ENCODE results near the gene CD151.

Gene CD151

GRCh38 chr11:830295-831117 is 2.2 kb upstream of the CD151 start:
- 1% methylated on average over 63 of the region's 78 CpGs for WGBS (ENCODE audit: insufficient coverage)
- POLR2A ChIA-PET = interaction anchor here (0.9 to 4.1 kb wide), 4 partner anchors 8 to 14 kb away, joined by 3 to 19 read pairs (median 6); partner anchors contain the start of genes PNPLA2, POLR2L and TSPAN4
- DNase-seq = peak; percentile 43 to 71 (median 67)
- no peaks in the 10 kb centered on the region for H3K9me3 ChIP-seq (ENCODE audit: control extremely low read depth in 1 of 5, control insufficient read depth in 4 of 5, insufficient read depth in 2 of 5, low read depth in 1 of 5, low read length in 4 of 5)
- H3K27ac ChIP-seq (ENCODE audit: insufficient read depth in 1 of 2, low read depth in 1 of 2, low read length in 2 of 2, poor library complexity in 1 of 2, severe bottlenecking in 2 of 2) = no peak overlapping the region
- peak overlapping the region; percentile 5 to 62 (median 32) for H3K4me3 ChIP-seq (ENCODE audit: control insufficient read depth in 1 of 7, extremely low read depth in 1 of 7, insufficient read depth in 4 of 7, low read depth in 2 of 7, low read length in 6 of 7)
- peaks cover 0 to 58% (median 22%) of the 10 kb centered on the region in 5 experiments for H3K27me3 ChIP-seq (replicated peaks in 2 of 5; ENCODE audit: control insufficient read depth in 4 of 5, insufficient read depth in 5 of 5, low read length in 4 of 5)
- peaks cover 0 to 88% (median 81%) of the 10 kb centered on the region in 4 experiments for H3K4me1 ChIP-seq (ENCODE audit: control extremely low read depth in 1 of 4, control insufficient read depth in 4 of 4, insufficient read depth in 4 of 4, low read length in 3 of 4)
- CTCF ChIA-PET = interaction anchor here (1.0 to 1.9 kb wide), 6 partner anchors 8 to 19 kb away, joined by 4 to 10 read pairs (median 6); partner anchors contain the start of gene PNPLA2
- peaks cover 0 to 2% (median under 1%) of the 10 kb centered on the region in 4 experiments for H3K36me3 ChIP-seq (ENCODE audit: control insufficient read depth in 4 of 4, insufficient read depth in 4 of 4, low read length in 3 of 4)

- H3K9me3 ChIP-seq (ENCODE audit: control extremely low read depth in 1 of 5, control insufficient read depth in 4 of 5, insufficient read depth in 2 of 5, low read depth in 1 of 5, low read length in 4 of 5) = no peaks in the 10 kb centered on the region
- H3K36me3 ChIP-seq (ENCODE audit: control insufficient read depth in 4 of 4, insufficient read depth in 4 of 4, low read length in 3 of 4) = peaks cover 0 to 2% (median 0%) of the 10 kb centered on the region in 4 experiments
- 80% methylated on average over 26 of the region's 31 CpGs for WGBS (ENCODE audit: insufficient coverage)
- no peak for DNase-seq
- peaks cover 0 to 82% (median 73%) of the 10 kb centered on the region in 4 experiments for H3K4me1 ChIP-seq (ENCODE audit: control extremely low read depth in 1 of 4, control insufficient read depth in 4 of 4, insufficient read depth in 4 of 4, low read length in 3 of 4)
- ChIA-PET POLR2A (interaction anchor here (0.6 to 4.1 kb wide), 5 partner anchors 9 to 25 kb away, joined by 3 to 19 read pairs (median 3); partner anchors contain the start of genes PNPLA2, POLR2L and TSPAN4), CTCF (interaction anchor here (1.0 to 1.9 kb wide), 6 partner anchors 9 to 20 kb away, joined by 4 to 10 read pairs (median 6); partner anchors contain the start of gene PNPLA2)
- peak overlapping the region in 1 of 7 experiments; percentile 55 for H3K4me3 ChIP-seq (ENCODE audit: control insufficient read depth in 1 of 7, extremely low read depth in 1 of 7, insufficient read depth in 4 of 7, low read depth in 2 of 7, low read length in 6 of 7)
- no peak overlapping the region for H3K27ac ChIP-seq (ENCODE audit: insufficient read depth in 1 of 2, low read depth in 1 of 2, low read length in 2 of 2, poor library complexity in 1 of 2, severe bottlenecking in 2 of 2)
- peaks cover 0 to 56% (median 22%) of the 10 kb centered on the region in 5 experiments for H3K27me3 ChIP-seq (replicated peaks in 2 of 5; ENCODE audit: control insufficient read depth in 4 of 5, insufficient read depth in 5 of 5, low read length in 4 of 5)
These were observed 1.5 kb upstream of the CD151 start for GRCh38 chr11:831118-831864.

- CTCF ChIA-PET = interaction anchor here (0.9 to 1.9 kb wide), 6 partner anchors 9 to 21 kb away, joined by 3 to 10 read pairs (median 6); no protein-coding TSS in a partner anchor
- H3K4me1 ChIP-seq (ENCODE audit: control extremely low read depth in 1 of 4, control insufficient read depth in 4 of 4, insufficient read depth in 4 of 4, low read length in 3 of 4) = peaks cover 0 to 77% (median 67%) of the 10 kb centered on the region in 4 experiments
- H3K27me3 ChIP-seq (replicated peaks in 2 of 5; ENCODE audit: control insufficient read depth in 4 of 5, insufficient read depth in 5 of 5, low read length in 4 of 5) = peaks cover 0 to 56% (median 22%) of the 10 kb centered on the region in 5 experiments
- H3K9me3 ChIP-seq (ENCODE audit: control extremely low read depth in 1 of 5, control insufficient read depth in 4 of 5, insufficient read depth in 2 of 5, low read depth in 1 of 5, low read length in 4 of 5) = no peaks in the 10 kb centered on the region
- no peak for DNase-seq
- peak overlapping the region in 1 of 2 experiments; percentile 54 for H3K27ac ChIP-seq (ENCODE audit: insufficient read depth in 1 of 2, low read depth in 1 of 2, low read length in 2 of 2, poor library complexity in 1 of 2, severe bottlenecking in 2 of 2)
- peaks cover 0 to 9% (median 1%) of the 10 kb centered on the region in 4 experiments for H3K36me3 ChIP-seq (ENCODE audit: control insufficient read depth in 4 of 4, insufficient read depth in 4 of 4, low read length in 3 of 4)
- WGBS (ENCODE audit: insufficient coverage) = 89% methylated on average over 17 of the region's 23 CpGs
- POLR2A ChIA-PET = interaction anchor here (0.6 to 4.1 kb wide), 4 partner anchors 10 to 26 kb away, joined by 3 to 19 read pairs (median 5); partner anchors contain the start of genes POLR2L and TSPAN4
- H3K4me3 ChIP-seq (ENCODE audit: control insufficient read depth in 1 of 7, extremely low read depth in 1 of 7, insufficient read depth in 4 of 7, low read depth in 2 of 7, low read length in 6 of 7) = peak overlapping the region in 5 of 7 experiments; percentile 10 to 78 (median 48)
These were observed 707 bp upstream of the CD151 start for GRCh38 chr11:831961-832528.

- WGBS (ENCODE audit: insufficient coverage) = under 1% methylated on average over 50 of the region's 55 CpGs
- H3K9me3 ChIP-seq (ENCODE audit: control extremely low read depth in 1 of 5, control insufficient read depth in 4 of 5, insufficient read depth in 2 of 5, low read depth in 1 of 5, low read length in 4 of 5) = no peaks in the 10 kb centered on the region
- ChIA-PET POLR2A (interaction anchor here (0.6 to 4.1 kb wide), 4 partner anchors 8 to 24 kb away, joined by 3 to 19 read pairs (median 6); partner anchors contain the start of genes POLR2L, RPLP2 and TSPAN4), CTCF (interaction anchor here (0.7 to 2.2 kb wide), 6 partner anchors 10 to 16 kb away, joined by 3 to 13 read pairs (median 4); partner anchors contain the start of genes POLR2L and TSPAN4)
- peak overlapping the region; percentile 37 to 78 (median 66) for H3K4me3 ChIP-seq (ENCODE audit: control insufficient read depth in 1 of 7, extremely low read depth in 1 of 7, insufficient read depth in 4 of 7, low read depth in 2 of 7, low read length in 6 of 7)
- peaks cover 0 to 66% (median 57%) of the 10 kb centered on the region in 4 experiments for H3K4me1 ChIP-seq (ENCODE audit: control extremely low read depth in 1 of 4, control insufficient read depth in 4 of 4, insufficient read depth in 4 of 4, low read length in 3 of 4)
- peak overlapping the region in 1 of 2 experiments; percentile 25 for H3K27ac ChIP-seq (ENCODE audit: insufficient read depth in 1 of 2, low read depth in 1 of 2, low read length in 2 of 2, poor library complexity in 1 of 2, severe bottlenecking in 2 of 2)
- H3K27me3 ChIP-seq (replicated peaks in 2 of 5; ENCODE audit: control insufficient read depth in 4 of 5, insufficient read depth in 5 of 5, low read length in 4 of 5) = peaks cover 0 to 49% (median 18%) of the 10 kb centered on the region in 5 experiments
- DNase-seq = peak in 1 of 3 donors; percentile 59
- H3K36me3 ChIP-seq (ENCODE audit: control insufficient read depth in 4 of 4, insufficient read depth in 4 of 4, low read length in 3 of 4) = peaks cover 0 to 20% (median 9%) of the 10 kb centered on the region in 4 experiments
These were observed 501 bp downstream of the CD151 start for GRCh38 chr11:833114-833791.

GRCh38 chr11:833849-834311 is 1.1 kb downstream of the CD151 start:
- CTCF ChIA-PET = interaction anchor here (0.7 to 2.2 kb wide), 6 partner anchors 9 to 218 kb away, joined by 3 to 13 read pairs (median 5); partner anchors contain the start of genes POLR2L and TSPAN4
- POLR2A ChIA-PET = interaction anchor here (0.6 to 4.1 kb wide), 5 partner anchors 8 to 24 kb away, joined by 3 to 19 read pairs (median 7); partner anchors contain the start of genes PNPLA2, POLR2L, RPLP2 and TSPAN4
- no peak for DNase-seq
- Histone ChIP-seq H3K4me3 (ENCODE audit: control insufficient read depth in 1 of 7, extremely low read depth in 1 of 7, insufficient read depth in 4 of 7, low read depth in 2 of 7, low read length in 6 of 7) (peak overlapping the region in 3 of 7 experiments; percentile 66 to 78 (median 68)), H3K27me3 (replicated peaks in 2 of 5; ENCODE audit: control insufficient read depth in 4 of 5, insufficient read depth in 5 of 5, low read length in 4 of 5) (peaks cover 0 to 43% (median 18%) of the 10 kb centered on the region in 5 experiments), H3K9me3 (ENCODE audit: control extremely low read depth in 1 of 5, control insufficient read depth in 4 of 5, insufficient read depth in 2 of 5, low read depth in 1 of 5, low read length in 4 of 5) (no peaks in the 10 kb centered on the region), H3K27ac (ENCODE audit: insufficient read depth in 1 of 2, low read depth in 1 of 2, low read length in 2 of 2, poor library complexity in 1 of 2, severe bottlenecking in 2 of 2) (peak overlapping the region in 1 of 2 experiments; percentile 25), H3K36me3 (ENCODE audit: control insufficient read depth in 4 of 4, insufficient read depth in 4 of 4, low read length in 3 of 4) (peaks cover 0 to 27% (median 12%) of the 10 kb centered on the region in 4 experiments), H3K4me1 (ENCODE audit: control extremely low read depth in 1 of 4, control insufficient read depth in 4 of 4, insufficient read depth in 4 of 4, low read length in 3 of 4) (peaks cover 0 to 61% (median 50%) of the 10 kb centered on the region in 4 experiments)
- WGBS (ENCODE audit: insufficient coverage) = 88% methylated on average over 4 of the region's 9 CpGs
